ENCODE measurements around the gene ECE1. TPM values are rescaled to one million over a fixed set of nuclear protein-coding genes. Genes with fewer than 3 reads are reported as not detected.

Gene ECE1
- total RNA-seq, 1 experiment from 2014 or later: 50.4 TPM

DNA sequence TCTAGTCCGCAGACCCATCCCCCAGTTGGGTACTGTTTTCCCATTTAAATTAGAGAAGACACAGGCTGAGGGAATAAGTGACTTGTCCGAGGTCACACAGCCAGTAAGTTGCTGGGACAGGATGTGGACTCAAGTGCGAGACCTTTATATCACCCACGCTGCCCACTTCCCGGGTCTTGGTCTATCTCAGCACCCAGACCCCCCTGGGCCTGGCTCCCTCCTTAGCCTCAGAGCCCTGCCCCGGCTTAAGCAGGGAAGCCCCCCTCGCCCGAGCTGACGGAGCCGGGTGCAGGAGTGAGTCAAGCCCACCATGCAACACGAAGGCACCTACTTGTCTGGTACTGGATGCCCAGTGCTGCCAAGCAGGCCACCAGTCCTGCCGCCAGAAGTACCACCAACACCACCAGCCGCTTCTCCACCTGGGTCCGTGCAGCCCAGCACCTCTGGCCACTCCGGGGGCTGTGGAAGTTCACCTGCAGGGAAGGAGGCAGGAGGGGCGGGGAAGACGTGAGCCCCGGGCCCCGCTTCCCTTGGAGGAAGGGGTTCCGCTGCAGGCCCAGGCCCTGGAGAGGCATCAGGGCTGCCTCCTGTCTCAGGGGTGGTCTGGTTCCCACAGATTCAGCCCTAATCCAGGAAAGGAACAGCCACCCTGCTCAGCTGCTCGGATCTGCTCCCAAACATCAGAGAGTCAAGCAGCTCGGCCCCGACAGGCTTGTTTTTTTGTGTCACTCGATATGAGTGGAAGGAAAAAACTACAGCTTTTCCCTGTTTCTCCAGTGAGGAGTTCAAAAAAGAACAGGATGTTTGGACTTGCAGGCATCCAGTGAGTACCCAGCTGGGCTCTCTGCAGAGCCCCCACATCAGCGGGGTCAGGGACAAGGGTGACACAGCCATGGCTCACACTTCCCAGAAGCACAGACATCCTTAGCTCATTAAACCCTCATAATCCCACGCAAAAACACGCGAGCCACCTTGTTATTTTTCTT, 11.1 kb downstream of the ECE1 start:
- in situ Hi-C loops (cut with HindIII; ENCODE audit: low sequenced_read_pairs): no loop called here
- no peak for DNase-seq (ENCODE audit: low spot score)

DNA sequence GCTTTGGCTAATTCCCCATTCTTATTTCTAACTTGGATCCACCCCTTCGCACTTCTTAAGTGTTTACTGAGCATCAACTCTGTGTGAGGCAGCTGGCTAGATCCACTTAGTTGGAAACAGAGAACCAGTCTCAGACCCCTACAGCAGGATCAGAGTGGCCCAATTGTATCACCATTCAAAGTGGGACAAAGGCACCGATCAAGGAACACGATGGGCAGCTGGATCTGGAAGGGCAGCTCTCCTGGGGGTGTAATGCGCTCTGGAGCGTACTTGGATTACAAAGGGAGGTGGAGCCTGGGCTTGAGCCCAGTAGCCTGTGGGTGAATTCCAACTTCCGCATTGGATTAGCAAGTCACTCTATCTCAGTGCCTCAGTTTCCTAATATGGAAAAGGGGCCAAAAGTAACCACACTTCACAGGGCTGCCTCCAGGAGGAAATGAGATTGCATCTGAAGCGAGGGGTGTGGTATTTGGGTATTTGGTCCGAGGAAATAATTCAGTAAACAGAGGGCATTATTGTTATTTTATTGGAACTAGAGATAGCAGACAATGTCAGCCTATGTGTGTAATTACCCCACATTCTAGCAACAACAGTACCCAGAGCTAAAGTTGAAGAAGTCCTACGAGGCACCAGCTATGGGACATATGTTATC, 11.9 kb downstream of the ECE1 start:
- no peak for DNase-seq (ENCODE audit: low spot score)
- in situ Hi-C loops (cut with HindIII; ENCODE audit: low sequenced_read_pairs): no loop called here

DNA sequence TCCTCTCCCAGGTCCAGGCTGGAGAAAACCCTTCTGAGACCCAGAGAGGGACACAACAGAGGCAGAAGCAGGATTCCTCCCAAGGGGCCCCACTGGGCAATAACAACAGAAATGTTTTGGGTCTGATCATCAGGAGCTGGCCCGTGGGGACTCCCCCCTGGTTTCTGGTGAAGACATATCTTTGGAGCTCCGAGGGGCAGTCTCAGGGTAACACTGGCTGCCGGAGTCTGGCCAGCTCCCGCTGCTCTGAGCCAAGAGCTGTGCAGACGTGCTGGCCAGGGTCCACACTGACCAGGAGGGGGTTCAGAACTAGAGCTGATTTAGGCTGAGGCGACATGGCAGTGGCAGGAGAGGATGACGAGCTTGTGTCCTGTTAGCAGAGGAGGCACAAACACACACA, 13.1 kb downstream of the ECE1 start:
- no peak for DNase-seq (ENCODE audit: low spot score)
- in situ Hi-C loops (cut with HindIII; ENCODE audit: low sequenced_read_pairs): no loop called here

DNA sequence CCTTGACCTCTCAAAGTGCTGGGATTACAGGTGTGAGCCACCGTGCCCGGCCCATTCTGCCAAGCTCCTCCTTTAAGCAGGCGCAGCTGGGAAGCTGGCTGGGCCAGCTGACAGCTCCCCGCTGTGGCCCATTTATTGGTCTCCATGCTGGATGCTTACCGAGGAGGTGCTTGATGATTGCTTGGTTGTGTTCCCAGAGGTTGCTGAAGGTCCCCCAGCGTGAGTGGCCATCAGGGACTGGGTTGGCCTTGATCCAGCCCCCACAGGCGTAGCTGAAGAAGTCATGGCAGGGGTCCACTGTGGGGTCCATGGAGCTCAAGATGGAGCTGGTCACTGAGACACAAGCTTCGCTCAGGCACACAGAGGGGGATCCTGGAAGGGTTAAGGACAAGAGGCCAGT, 17.7 kb downstream of the ECE1 start:
- in situ Hi-C loops (cut with HindIII; ENCODE audit: low sequenced_read_pairs): loop anchor here (5.0 kb wide), 1 partner anchor 55 kb away; no protein-coding TSS in a partner anchor

DNA sequence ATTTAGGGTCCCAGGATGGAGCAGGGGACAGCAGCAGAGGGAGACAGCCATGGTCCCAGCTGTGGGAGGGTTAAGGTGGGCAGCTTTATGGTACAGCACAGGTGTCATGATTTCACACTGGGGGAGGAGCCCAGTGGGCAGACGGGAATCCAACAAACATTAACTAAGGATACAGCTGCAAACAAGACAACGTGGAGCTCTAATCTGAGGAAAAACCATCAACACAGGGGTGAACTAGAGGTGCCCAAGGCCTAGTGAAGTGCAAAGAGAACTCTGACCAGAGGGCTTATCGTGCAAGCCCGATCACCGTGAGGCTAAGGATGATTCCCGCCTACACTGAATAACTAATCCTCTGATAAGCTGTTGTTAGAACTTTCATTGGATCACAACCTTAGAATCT, 18.7 kb downstream of the ECE1 start:
- in situ Hi-C loops (cut with HindIII; ENCODE audit: low sequenced_read_pairs): loop anchor here (5.0 kb wide), 1 partner anchor 56 kb away; no protein-coding TSS in a partner anchor

More for the DNA sequence above, 17.7 kb downstream of the ECE1 start:
- DNase-seq (ENCODE audit: low spot score): no peak

DNA sequence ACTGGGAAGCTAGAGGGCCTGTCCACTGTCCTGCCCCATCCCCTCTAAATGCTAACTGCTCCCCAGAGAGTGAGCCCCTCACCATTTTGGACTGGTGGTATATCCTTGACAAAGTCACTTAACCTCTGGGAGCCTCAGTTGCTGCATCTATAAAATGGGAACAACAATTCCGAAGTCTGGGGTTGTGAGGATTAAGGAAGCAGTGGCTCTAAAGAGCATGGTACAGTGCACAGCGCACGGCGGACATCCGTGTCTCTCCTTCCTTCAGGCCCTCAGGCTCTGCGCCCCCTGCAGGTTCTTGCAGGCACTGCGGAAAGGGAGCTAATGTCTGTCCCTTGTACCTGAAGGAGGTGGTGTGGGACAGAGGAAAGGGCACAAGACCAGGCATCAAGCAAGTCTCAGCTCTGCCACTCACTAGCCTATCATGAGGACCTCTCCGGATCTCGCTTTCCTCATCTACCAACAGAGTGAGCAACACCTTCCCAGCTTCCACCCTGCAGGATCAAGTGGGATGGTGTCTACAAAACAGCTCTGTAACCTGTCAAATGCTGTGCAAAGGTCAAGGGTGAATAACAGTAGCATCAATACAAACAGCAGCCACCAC, 20.1 kb downstream of the ECE1 start:
- DNase-seq (ENCODE audit: low spot score): peak; percentile 39
- in situ Hi-C loops (cut with HindIII; ENCODE audit: low sequenced_read_pairs): loop anchor here (5.0 kb wide), 1 partner anchor 57 kb away; no protein-coding TSS in a partner anchor

More for the DNA sequence above, 18.7 kb downstream of the ECE1 start:
- no peak for DNase-seq (ENCODE audit: low spot score)

DNA sequence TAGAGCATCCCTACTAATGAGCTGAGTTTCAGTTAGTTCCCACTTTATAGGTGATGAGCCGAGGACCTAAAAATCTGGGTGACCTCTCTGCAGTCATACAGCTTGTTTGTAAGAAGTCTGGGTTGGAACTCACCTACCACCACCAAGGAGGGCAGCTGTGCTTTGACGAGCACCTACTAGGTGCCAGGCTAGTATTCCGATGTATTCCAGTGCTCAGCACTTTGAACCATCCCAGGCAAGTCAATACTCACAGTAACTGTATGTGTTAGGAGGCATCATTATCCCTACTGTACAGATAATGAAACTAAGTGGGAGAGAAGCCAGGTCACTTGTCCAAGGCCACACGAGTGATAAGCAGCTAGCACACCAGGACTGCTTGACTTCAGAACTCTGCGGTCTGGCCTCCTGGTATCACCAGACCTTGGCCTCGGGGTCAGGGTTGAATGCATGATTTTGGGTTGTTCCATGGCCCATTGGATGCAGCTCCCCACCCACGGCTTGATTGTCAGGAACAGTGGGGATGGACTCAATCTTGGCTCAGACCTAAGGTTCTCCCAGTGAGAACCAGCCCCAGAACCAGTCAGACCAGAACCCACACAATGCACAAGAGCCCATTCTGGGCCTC, 20.7 kb downstream of the ECE1 start:
- in situ Hi-C loops (cut with HindIII; ENCODE audit: low sequenced_read_pairs): loop anchor here (5.0 kb wide), 1 partner anchor 58 kb away; no protein-coding TSS in a partner anchor
- DNase-seq (ENCODE audit: low spot score): no peak

DNA sequence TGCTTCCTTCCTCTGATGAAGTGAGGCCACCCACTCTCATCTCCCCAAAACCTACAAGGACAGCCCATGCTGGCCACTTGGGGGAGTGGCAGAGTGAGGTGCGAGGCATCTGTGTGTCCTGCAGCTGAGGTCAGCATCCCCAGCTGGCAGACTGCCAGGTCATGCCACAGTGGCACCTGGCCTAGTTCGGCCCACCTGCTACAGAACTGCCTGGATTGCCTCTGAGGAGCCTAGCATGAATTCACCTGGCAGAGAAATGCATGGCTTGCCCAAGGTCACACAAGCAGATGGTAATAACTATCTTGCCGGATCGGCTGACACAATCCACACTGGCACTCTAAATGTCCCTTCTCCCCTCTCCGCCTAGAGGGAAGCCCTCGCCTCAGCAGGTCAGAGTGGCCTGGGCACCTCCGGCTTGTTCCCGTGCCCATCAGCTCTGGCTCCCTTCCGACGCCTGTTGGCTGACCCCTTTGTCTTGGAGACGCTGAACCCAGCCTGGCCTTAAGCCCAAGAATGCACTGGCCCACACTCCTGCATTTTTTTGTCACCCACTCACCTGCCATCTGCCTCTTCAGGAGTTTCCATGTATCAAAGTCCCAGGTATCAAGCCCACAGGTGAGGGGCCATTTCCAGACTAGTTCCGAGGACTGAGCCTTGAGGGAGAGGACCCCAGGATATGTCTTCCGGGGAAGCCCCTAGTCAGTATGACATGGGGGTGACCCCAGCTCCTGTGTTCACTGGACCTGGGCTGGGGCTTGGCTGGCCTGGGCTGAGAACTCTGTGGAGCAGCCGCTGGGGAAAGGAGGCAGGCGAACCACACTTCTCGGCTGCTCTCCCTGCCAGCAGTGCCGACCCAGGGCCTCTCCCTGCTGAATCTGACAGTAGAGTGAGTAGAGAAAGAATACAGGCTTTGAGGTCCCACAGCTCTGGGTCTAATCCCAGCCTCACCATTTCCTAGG, 21.7 kb downstream of the ECE1 start:
- in situ Hi-C loops (cut with HindIII; ENCODE audit: low sequenced_read_pairs): no loop called here
- peak; percentile 87 for DNase-seq (ENCODE audit: low spot score)

DNA sequence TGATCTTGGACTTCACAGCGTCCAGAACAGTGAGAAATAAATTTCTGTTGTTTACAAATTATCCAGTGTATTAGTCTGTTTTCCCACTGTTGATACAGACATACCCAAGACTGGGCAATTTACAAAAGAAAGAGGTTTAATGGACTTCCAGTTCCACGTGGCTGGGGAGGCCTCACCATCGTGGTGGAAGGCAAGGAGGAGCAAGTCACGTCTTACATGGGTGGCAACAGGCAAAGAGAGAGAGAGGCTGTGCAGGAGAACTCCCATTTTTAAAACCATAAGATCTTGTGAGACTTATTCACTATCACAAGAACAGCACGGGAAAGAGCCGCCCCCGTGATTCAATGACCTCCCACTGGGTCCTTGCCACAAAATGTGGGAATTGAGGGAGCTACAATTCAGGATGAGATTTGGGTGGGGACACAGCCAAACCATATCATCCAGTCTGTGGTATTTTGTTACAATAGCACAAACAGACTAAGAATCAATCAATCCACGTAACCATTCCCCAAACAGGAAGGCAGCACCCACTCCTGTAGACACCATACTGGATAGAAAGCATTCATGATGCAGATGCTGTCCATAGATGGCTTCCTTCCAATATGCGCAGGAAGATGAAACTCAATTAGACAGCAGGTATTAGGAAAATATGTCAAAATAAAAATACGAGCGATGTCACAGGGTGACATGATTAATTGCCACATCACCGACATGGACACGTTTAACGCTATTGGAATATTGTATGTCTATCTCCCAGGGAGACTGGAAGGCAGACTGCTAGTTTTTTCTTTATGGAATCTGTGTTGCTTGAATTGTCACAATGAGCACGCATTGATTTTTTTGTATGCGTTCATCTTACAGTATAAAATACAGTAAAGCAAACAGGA, 22.8 kb downstream of the ECE1 start:
- in situ Hi-C loops (cut with HindIII; ENCODE audit: low sequenced_read_pairs): no loop called here
- DNase-seq (ENCODE audit: low spot score): no peak

DNA sequence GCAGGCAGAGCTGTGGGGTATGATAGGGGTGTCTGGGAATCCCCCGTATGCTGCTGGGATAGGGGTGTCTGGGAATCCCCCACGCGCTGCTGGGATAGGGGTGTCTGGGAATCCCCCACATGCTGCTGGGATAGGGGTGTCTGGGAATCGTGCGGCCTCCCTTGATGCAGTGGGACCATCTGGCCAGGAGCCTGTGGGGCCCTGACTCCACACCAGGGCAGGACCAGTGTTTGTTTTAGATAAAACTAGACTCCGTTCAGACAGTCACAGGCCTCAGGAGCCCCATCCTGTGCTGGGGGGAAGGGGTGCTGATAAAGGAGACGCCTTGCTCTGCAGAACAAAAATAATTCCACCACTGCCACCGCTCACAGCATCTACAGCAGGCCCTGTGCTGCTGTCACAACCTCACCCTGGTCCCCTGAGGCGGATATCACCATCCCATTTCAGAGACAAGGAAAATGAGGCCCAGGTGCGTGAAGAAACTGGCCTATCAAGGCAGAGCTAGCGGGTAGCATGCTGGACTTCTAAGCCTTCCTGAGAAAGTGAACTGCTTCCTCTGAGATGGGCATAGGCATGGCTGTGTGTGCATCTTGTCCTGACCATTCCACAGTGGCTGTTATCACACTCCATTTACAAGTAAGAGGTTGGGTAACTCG, 24.0 kb downstream of the ECE1 start:
- in situ Hi-C loops (cut with HindIII; ENCODE audit: low sequenced_read_pairs): no loop called here
- no peak for DNase-seq (ENCODE audit: low spot score)

DNA sequence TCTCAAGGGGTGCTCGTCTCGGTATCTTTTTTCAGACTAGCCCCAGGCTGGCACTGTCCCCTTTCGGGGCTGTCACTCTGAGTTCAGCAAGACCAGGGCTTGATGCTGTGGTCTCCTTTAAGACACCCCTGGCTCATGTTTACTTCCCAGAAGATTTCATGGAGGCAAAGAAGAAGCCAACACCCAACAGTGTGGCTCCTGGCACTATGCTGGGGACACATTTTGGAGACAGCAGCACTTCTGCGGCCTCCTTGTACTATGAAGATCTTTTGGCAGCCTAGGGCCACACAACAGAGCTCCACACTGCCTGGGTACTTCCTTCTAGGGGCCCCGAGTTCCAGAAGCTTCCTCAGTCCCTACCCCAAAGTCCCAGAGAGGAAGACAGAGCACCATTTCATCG, 24.6 kb downstream of the ECE1 start:
- no peak for DNase-seq (ENCODE audit: low spot score)
- in situ Hi-C loops (cut with HindIII; ENCODE audit: low sequenced_read_pairs): no loop called here

DNA sequence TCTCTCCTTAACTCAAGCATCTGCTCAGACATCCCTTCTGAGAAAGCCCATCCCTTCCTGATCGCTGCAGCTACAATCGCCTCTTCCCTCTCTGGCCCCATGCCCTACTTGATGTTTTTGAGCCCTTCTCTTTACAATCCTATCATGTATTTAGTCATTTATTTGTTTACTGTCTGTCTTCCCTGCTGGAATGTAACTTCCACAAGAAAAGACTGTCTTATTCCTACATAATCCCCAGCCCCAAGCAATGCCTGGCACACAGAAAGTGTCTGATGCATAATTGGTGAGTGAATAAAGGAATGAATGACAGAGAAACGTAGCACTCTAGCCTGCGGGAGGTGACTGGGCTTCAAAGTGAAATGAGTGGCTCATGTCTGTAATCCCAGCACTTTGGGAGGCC, 25.4 kb downstream of the ECE1 start:
- DNase-seq (ENCODE audit: low spot score): no peak
- in situ Hi-C loops (cut with HindIII; ENCODE audit: low sequenced_read_pairs): no loop called here

DNA sequence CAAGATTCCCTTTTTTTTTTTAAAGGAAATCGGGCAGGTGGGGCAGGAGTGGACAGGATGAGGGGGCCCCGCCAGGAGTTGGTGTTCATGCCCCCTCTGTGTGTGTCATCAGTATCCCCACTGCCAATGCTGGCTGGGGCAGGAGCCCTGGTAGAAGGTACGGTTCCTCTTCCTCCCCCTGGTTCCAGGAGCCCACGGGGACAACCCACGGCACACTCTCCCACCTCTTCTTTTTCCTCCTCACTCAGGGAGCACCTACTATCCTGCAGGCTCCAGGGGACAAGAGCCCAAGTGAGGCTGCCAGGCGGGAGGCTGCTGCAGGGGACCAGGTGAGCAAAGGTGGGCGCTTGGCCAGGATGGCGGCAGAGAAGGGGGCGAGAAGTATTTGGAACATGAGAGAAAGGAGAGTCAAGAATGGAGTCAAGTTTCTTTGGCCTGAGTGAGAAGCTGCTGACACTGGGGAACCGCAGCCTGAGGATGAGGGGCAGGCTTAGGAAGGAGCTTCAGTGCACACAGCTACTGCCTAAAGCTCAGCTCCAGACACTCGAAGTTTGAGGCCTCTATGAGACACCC, 26.5 kb downstream of the ECE1 start:
- DNase-seq (ENCODE audit: low spot score): no peak
- in situ Hi-C loops (cut with HindIII; ENCODE audit: low sequenced_read_pairs): no loop called here

DNA sequence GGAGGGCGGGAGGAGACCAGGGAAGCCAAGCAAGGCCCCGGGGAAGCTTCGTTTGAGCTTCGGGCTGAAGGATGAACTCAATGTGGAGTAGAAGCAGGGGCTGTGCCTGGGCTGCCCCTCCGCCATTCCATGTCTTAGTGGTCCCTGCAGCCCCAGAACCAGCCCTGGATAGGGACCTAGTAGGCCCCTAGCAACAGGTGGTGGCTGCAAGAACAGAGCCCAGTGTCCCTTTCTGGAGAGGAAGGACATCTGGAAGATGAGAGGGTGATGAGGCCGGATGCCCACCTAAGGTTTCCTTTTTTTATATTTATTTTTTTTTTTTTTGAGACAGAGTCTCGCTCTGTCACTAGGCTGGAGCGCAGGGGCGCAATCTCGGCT, 27.2 kb downstream of the ECE1 start:
- in situ Hi-C loops (cut with HindIII; ENCODE audit: low sequenced_read_pairs): no loop called here
- no peak for DNase-seq (ENCODE audit: low spot score)

DNA sequence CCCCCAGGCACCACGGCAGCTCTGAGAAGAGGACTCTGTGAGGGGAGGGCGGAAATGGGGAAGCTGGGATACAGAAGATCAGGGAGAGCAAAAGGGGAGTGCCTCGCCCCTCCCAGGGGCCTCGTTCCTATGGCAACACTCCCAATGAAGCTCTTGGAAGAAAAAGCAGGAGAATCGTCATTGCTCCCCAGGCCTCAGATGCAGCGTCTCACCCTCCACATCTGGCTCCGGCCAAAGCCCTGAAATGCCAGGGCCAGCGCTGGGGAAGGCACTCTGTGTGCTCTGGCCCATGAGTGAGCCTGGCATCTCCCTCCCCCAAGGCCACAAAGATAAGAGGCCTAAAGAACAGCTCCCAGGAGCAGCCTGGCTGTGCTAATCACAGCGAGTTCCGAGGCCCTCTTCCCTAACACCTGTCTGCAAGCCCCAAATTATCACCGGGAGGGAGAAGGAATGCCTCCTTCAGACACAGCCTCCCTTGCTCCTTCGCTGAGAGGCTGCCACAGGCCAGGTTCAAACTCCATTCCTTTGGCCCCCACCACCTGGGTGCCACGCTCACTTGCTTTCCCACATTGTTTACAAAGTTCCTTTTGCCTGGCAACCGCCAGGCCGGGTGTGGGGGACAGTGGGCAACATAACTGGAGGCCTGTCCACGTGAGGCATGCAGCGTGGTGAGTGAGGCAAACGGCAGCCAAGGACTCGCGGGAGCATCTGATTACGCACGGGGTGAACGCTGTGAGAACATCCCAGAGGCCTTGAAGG, 27.8 kb downstream of the ECE1 start:
- in situ Hi-C loops (cut with HindIII; ENCODE audit: low sequenced_read_pairs): no loop called here
- DNase-seq (ENCODE audit: low spot score): no peak

All from G401 (cell line).